GM10248 (cell line): ENCODE data around the gene SSC4D.
"Not testable (repeated sequence)": the region's sequence is repeated elsewhere in the genome, so short reads cannot be mapped to it uniquely, and the experiment has no call there.

Experiments
- CTCF ChIA-PET: fragments of 300-600 bp; sonication (Branson Sonifier 250); formaldehyde crosslinking; extraction: SDS; loops from one replicate; lab custom pipeline; 2021; ENCODE audit warnings: antibody characterized with exemption; lab: Yijun Ruan, JAX
- POLR2A ChIA-PET: fragments of 350-650 bp; sonication (Branson Sonifier 250); formaldehyde crosslinking; extraction: SDS; loops from one replicate; lab custom pipeline; 2020; ENCODE audit warnings: antibody characterized with exemption; lab: Yijun Ruan, JAX
- DNase-seq: peaks from one replicate; pipeline ENCODE4 v3.0.0; 2012; ENCODE audit errors: extremely low spot score
- CTCF ChIP-seq: IDR thresholded peaks from 2 replicates; pipeline ENCODE4 v1.5.1; 2012; ENCODE audit warnings: mild to moderate bottlenecking, low read depth; ENCODE audit errors: extremely low read depth, missing control alignments, control extremely low read depth

Gene SSC4D

GRCh38 chr7:76409537-76409936, at the start of gene SSC4D:
TSS of gene SSC4D (minus strand) at chr7:76409697. CDS start at chr7:76404439, 5,258 bp downstream.
- ChIA-PET POLR2A (no interaction called here), CTCF (no interaction called here)
- no peak for TF ChIP-seq CTCF
- DNase-seq = no peak

DNA sequence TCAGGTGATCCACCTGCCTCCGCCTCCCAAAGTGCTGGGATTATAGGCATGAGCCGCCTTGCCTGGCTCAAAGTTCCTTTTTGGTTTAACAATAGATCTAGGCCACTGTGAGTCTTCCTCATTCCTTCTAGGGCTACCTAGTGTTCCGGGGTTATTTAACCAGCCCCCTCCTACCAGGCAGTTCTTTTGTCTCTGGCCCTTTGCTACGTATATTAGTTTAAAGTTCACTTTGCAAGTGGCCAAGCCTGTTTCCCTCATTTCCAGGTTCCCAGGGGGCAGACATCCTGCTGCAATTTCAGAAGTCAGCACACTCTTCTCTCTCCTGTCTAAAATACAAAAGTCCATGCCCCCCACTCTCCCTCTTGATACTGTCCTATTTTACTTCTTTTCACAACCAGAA, 49.0 kb upstream of the SSC4D start:
- DNase-seq, CTCF ChIA-PET, POLR2A ChIA-PET: not testable (repeated sequence)

GRCh38 chr7:76457017-76457416, 47.5 kb upstream of the SSC4D start:
- POLR2A ChIA-PET, CTCF ChIA-PET, DNase-seq: not testable (repeated sequence)

DNA sequence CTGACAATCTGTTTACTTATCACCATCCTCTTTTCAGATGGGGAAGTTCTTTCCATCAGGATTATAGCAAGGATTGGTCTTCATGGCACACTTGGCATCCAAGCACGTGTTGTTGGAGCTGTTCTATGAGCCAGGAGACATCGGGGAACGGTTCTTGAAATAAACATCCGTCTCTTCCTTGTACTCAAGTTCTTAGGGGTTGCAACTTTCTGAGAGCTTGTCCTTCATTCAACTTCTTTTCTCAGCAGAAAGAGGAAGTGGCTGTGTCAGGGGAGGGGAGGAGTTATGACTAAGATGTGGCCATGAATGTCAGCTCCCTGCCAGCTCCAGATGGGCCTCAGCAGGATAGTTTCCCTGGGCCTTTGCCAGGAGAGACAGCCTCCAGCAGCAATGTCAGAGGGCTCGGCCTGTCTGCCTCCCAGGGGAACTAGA, 36.1 kb upstream of the SSC4D start:
- CTCF ChIA-PET, POLR2A ChIA-PET, DNase-seq: not testable (repeated sequence)

- DNase-seq, POLR2A ChIA-PET, CTCF ChIA-PET: not testable (repeated sequence)
These were observed 34.3 kb upstream of the SSC4D start for GRCh38 chr7:76443846-76444245.

DNA sequence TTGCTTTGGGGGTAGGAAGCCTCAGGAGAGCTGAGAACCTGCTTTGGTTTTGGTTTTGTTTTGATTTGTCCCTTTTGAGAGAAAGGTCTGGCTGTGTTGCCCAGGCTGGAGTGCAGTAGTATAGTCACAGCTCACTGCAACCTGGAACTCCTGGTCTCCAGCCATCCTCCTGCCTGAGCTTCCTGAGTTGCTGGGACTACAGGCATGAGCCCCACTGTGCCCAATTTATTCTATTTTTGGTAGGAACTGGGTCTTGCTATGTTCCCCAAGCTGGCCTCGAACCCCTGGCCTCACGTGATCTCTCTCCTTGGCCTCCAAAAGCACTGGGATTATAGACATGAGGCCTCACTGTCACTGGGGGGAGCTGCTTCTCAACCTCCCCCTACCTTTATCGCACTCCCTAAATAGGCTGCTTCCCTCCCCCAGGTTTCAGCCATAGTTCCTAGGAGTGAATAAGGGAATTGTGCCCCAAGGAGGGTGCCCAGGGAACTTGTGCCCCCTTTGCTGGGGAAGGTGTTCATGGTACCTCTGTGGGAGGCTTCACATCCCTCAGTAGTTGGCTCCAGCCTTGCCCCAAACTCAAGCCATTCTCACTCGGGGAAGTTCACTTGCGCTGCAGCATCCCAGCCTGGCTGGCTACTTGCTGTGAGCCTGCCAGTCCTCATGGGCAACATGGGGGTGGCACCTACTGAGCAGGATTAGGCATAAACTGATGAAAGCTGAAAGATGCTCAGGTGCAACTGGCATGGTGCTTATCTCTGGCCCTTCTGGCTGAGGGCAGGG, 33.4 kb upstream of the SSC4D start:
- POLR2A ChIA-PET, CTCF ChIA-PET, DNase-seq: not testable (repeated sequence)

DNA sequence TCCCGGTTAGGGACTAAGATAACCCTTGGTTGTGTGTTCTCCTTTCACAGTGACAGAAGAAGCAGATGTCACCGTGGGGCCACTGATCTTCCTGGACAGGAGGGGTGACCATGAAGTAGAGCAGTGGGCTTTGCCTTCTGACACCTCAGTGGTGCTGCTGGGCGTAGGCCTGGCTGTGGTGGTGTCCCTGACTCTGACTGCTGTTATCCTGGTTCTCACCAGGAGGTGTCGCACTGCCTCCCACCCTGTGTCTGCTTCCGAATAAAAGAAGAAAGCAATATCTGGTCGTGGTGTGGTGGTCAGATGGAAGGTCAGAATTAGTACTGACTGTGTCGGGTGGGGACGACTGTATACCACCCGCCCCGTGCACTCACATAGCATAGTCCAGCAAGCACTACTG, 32.3 kb upstream of the SSC4D start:
- POLR2A ChIA-PET, DNase-seq, CTCF ChIA-PET: not testable (repeated sequence)

DNA sequence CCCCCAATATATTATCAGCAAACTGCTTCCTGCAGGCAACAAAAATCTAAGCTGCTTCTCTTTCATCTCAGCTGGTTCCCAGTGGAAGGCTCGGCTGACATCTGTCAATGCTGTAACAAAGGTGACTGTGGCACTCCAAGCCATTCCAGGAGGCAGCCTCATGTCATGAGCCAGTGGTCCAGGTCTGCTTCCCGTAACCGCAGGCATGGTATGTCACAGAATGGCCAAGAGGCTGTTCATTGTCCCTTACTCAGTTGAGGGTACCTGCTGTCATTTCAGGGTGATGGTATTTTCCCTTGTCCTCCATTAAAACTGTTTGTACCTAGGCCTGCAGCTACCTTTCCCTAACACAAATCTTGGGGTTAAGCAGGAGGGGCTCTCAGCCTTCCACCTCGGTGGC, 30.9 kb upstream of the SSC4D start:
- POLR2A ChIA-PET, CTCF ChIA-PET, DNase-seq: not testable (repeated sequence)

GRCh38 chr7:76439120-76439888, 29.8 kb upstream of the SSC4D start:
- POLR2A ChIA-PET, CTCF ChIA-PET, DNase-seq: not testable (repeated sequence)

- CTCF ChIA-PET, DNase-seq, POLR2A ChIA-PET: not testable (repeated sequence)
- TF ChIP-seq CTCF = peak; percentile 72
These were observed 28.4 kb upstream of the SSC4D start for GRCh38 chr7:76437873-76438272.

- POLR2A ChIA-PET = no interaction called here
- CTCF ChIA-PET = interaction anchor here (0.8 to 1.0 kb wide), 3 partner anchors 12 to 112 kb away, joined by 3 read pairs; no protein-coding TSS in a partner anchor
- no peak for TF ChIP-seq CTCF
- no peak for DNase-seq
These were observed 21.3 kb upstream of the SSC4D start for GRCh38 chr7:76430836-76431235.
